Embryonic facial prominence (tissue), 1 donor: ENCODE measurements around the gene IQSEC1.

Source experiments
- DNase-seq: peaks from one replicate; pipeline ENCODE4 v3.0.0-alpha.2; 2016; ENCODE audit errors: extremely low spot score

The IQSEC1 gene

GRCh38 chr3:12985148-12985547 lies 88.1 kb downstream of the IQSEC1 start:
- no peak for DNase-seq

GRCh38 chr3:12984023-12984823 lies 89.0 kb downstream of the IQSEC1 start:
- no peak for DNase-seq

- DNase-seq: no peak
These were observed 89.9 kb downstream of the IQSEC1 start for GRCh38 chr3:12983319-12983718.

DNA sequence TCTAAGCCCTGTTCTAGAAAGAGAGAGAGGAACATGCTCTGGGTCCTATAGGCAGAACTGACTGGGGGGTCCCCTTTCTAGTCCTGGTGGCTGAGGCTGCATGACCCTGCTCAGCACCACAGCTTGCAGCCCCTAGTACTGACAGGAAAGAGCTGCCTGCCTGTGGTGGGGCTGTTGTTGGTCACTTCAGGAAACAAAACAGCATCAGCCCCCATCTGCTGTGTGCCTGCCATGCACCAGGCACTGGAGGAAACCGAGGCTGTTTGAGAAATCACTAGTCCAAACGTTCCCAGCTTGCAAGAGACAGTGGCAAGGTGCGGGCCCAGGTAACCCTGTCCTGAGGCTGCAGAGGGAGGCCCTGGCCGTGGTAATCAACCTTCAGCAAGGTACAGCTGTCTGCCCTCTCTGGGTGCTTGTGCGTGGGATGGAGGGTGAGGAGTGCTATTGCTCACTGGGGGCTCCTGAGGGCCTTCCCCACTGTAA lies 90.6 kb downstream of the IQSEC1 start:
- DNase-seq: no peak

GRCh38 chr3:12981306-12982275 lies 91.6 kb downstream of the IQSEC1 start:
- no peak for DNase-seq

- DNase-seq: no peak
These were observed 92.5 kb downstream of the IQSEC1 start for GRCh38 chr3:12980596-12981290.

DNA sequence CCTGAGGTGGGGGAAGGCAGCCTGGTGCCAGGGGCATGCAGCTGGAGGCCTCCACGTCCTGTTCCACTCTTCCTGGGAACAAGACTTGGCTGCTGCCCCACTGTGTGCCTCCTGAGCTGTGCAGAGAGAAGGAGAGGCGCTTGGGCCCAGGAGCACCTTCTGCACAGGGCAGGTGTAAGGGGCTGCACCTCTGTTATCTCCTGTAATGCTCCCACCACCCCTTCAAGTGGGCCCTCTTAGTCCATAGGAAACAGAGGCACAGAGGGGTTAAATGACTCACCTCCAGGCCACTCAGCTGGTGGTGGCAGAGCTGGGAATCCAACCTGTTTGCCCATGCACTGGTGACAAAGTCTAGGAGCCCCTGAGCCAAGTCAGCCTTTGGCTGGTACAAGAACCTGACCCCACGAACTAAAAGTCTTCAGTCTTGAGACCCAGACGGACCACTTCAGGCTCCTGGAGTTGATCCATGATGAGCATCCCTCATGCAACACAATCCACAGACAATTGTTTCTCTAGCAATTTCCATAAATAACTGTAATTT lies 93.2 kb downstream of the IQSEC1 start:
- no peak for DNase-seq

GRCh38 chr3:12979151-12979946 lies 93.9 kb downstream of the IQSEC1 start:
- no peak for DNase-seq

GRCh38 chr3:12978682-12979081 lies 94.5 kb downstream of the IQSEC1 start:
- no peak for DNase-seq

DNA sequence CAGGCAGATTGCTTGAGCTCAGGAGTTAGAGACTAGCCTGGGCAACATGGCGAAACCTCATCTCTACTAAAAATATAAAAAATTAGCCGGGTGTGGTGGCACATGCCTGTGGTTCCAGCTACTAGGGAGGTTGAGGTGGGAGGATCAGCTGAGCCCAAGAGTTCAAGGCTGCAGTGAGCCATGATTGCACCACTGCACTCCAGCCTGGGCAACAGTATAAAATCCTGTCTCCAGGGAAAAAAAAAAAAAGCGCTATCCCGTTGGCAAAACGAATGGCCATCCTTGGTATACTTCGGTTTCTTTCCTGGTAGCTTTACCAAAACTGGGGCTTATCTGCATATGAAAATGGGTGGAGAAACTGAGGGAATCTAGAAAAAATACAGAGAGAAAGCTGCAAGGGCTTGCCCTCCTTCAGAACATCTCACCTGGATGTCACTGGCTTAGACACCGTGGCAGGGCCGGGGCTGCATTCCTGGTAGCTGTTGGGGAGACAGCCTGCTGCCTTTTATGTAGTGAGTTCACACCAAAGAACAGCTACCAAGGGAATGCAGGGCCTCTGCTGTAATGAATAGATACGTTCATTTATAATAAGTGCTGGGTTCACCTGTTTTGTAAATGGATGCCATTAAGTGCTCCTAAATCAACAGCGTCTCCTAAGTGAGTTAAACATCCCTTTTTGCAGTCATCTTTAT lies 96.0 kb downstream of the IQSEC1 start:
- no peak for DNase-seq

GRCh38 chr3:12975748-12976522 lies 97.3 kb downstream of the IQSEC1 start:
- DNase-seq: no peak

GRCh38 chr3:12974819-12975218 lies 98.4 kb downstream of the IQSEC1 start:
- DNase-seq: no peak

GRCh38 chr3:12974334-12974733 lies 98.9 kb downstream of the IQSEC1 start:
- no peak for DNase-seq

GRCh38 chr3:12973827-12974226 lies 99.4 kb downstream of the IQSEC1 start:
- no peak for DNase-seq

- DNase-seq: no peak
These were observed 100.2 kb downstream of the IQSEC1 start for GRCh38 chr3:12972781-12973702.

DNA sequence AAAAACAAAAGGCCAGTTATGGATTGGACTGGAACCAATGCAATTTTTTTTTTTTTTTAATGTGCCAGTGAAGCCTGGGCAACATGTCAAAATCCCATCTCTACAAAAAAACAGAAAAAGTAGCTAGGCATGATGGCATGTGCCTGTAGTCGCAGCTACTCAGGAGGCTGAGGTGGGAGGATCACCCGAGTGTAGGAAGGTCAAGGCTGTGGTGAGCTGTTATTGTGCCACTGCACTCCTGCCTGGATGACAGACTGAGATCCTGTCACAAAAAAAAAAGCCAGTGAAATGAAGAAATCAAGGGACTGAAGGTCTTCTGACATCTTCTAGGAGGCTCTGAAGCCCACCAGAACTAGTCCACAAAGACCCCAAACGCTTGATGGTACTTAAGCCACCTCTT lies 101.2 kb downstream of the IQSEC1 start:
- DNase-seq: no peak

DNA sequence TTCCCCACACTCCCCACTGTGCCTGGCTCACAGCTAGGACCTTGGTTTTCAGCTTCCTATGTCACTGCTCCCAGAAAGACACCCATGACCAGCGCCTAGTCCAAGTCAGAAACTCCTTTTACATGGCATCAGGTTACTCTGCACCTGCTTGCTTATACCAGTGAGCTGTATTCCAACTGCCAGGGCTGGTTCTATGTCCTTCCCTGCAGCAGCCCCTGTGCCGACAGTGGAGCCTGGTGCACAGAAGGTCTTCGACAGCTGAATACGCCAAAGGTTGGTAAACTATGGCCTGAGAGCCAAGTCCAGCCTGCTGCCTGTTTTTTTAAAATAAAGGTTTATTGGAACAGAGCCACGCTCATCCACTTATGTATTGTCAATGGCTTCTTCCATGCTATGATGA lies 102.5 kb downstream of the IQSEC1 start:
- DNase-seq: no peak

DNA sequence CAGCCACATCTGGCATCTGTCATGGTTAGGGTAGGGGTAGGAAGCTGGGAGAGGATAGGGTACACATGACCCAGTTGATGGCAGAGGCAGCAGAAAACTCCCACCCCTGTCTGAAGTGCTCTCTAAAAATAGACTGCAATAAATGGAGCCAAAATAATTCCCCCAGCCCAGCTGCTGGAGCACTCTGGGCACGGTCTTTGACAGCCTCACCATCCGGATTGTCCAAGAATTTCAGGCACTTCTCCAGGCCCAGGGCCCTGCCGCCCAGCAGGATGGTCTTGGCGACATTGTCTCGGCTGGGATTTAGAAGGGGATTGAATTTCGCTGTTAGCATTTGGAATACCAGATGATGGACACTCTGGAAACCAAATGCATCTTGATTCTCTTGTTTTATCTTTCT lies 103.7 kb downstream of the IQSEC1 start:
- no peak for DNase-seq
